ENCODE results near the gene TMEM184B. TPM values are rescaled to one million over a fixed set of nuclear protein-coding genes. Genes with fewer than 3 reads are reported as not detected.

TMEM184B gene
- total and polyA plus RNA-seq, 2 experiments from 2014 or later = 42.2 to 95.1 TPM

DNA sequence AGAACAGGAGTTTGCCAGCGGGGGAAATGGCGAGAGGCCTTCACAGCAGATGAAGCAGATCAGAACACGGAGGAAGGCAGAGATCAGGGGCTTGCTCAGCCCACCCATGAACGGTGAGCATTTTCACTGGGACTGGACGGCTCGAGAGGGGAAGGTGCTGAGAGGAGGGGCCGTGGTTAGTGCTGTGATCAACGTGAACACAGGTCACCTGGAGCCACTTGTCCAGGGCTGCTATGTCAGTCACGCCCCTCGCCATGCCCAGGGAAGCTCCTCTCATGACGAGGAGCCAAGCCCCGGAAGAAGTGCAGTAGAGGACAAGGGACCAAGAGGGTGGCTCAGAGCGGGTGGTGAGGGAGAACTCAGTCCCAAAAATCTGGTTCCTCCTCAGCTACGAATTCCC lies 98.2 kb downstream of the TMEM184B start:
- H3K27ac ChIP-seq (ENCODE audit: low read depth) = no peak overlapping the region
- no peaks in the 10 kb centered on the region for H3F3A ChIP-seq (replicated peaks; ENCODE audit: low read depth)
- H3K27ac Mint-ChIP-seq = no peak overlapping the region
- H3K36me3 Mint-ChIP-seq (ENCODE audit: low read depth) = peaks cover 5% of the 10 kb centered on the region; the same call in 1 of the 3 replicates
- no peak overlapping the region for H3K4me2 ChIP-seq
- H2AFZ ChIP-seq = no peak overlapping the region
- no peaks in the 10 kb centered on the region for H4K20me1 ChIP-seq (replicated peaks; ENCODE audit: insufficient read depth)
- H3K27me3 ChIP-seq (ENCODE audit: insufficient read depth) = no peaks in the 10 kb centered on the region
- no peaks in the 10 kb centered on the region for H3K4me1 ChIP-seq (ENCODE audit: insufficient read depth)
- TF ChIP-seq JUNB (IDR thresholded peaks at IDR 0.05; ENCODE audit: unreplicated experiment) (no peak), ZNF114 (CRISPR knock-in tag; IDR thresholded peaks at IDR 0.05) (no peak), NANOG (IDR thresholded peaks at IDR 0.05; ENCODE audit: borderline replicate concordance) (no peak), EZH2phosphoT487 (IDR thresholded peaks at IDR 0.05; ENCODE audit: unreplicated experiment) (no peak), STAT1 (IDR thresholded peaks at IDR 0.05; ENCODE audit: unreplicated experiment) (no peak), CREB1 (CRISPR knock-in tag; IDR thresholded peaks at IDR 0.05; ENCODE audit: low read depth) (no peak), POLR2AphosphoS5 (IDR thresholded peaks at IDR 0.05; ENCODE audit: low read depth) (no peak), EZH2 (IDR thresholded peaks at IDR 0.05; ENCODE audit: low read depth, unreplicated experiment) (no peak), ZNF331 (CRISPR knock-in tag; IDR thresholded peaks at IDR 0.05; ENCODE audit: low read depth) (no peak)
- TF ChIP-seq, protein P1, sequence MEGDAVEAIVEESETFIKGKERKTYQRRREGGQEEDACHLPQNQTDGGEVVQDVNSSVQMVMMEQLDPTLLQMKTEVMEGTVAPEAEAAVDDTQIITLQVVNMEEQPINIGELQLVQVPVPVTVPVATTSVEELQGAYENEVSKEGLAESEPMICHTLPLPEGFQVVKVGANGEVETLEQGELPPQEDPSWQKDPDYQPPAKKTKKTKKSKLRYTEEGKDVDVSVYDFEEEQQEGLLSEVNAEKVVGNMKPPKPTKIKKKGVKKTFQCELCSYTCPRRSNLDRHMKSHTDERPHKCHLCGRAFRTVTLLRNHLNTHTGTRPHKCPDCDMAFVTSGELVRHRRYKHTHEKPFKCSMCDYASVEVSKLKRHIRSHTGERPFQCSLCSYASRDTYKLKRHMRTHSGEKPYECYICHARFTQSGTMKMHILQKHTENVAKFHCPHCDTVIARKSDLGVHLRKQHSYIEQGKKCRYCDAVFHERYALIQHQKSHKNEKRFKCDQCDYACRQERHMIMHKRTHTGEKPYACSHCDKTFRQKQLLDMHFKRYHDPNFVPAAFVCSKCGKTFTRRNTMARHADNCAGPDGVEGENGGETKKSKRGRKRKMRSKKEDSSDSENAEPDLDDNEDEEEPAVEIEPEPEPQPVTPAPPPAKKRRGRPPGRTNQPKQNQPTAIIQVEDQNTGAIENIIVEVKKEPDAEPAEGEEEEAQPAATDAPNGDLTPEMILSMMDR (conservative IDR thresholded peaks at IDR 0.05; ENCODE audit: low read depth in 2 of 2) = no peak
- TF ChIP-seq, protein P2, sequence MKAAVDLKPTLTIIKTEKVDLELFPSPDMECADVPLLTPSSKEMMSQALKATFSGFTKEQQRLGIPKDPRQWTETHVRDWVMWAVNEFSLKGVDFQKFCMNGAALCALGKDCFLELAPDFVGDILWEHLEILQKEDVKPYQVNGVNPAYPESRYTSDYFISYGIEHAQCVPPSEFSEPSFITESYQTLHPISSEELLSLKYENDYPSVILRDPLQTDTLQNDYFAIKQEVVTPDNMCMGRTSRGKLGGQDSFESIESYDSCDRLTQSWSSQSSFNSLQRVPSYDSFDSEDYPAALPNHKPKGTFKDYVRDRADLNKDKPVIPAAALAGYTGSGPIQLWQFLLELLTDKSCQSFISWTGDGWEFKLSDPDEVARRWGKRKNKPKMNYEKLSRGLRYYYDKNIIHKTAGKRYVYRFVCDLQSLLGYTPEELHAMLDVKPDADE (IDR thresholded peaks at IDR 0.05) = no peak
- TF ChIP-seq, protein P3, sequence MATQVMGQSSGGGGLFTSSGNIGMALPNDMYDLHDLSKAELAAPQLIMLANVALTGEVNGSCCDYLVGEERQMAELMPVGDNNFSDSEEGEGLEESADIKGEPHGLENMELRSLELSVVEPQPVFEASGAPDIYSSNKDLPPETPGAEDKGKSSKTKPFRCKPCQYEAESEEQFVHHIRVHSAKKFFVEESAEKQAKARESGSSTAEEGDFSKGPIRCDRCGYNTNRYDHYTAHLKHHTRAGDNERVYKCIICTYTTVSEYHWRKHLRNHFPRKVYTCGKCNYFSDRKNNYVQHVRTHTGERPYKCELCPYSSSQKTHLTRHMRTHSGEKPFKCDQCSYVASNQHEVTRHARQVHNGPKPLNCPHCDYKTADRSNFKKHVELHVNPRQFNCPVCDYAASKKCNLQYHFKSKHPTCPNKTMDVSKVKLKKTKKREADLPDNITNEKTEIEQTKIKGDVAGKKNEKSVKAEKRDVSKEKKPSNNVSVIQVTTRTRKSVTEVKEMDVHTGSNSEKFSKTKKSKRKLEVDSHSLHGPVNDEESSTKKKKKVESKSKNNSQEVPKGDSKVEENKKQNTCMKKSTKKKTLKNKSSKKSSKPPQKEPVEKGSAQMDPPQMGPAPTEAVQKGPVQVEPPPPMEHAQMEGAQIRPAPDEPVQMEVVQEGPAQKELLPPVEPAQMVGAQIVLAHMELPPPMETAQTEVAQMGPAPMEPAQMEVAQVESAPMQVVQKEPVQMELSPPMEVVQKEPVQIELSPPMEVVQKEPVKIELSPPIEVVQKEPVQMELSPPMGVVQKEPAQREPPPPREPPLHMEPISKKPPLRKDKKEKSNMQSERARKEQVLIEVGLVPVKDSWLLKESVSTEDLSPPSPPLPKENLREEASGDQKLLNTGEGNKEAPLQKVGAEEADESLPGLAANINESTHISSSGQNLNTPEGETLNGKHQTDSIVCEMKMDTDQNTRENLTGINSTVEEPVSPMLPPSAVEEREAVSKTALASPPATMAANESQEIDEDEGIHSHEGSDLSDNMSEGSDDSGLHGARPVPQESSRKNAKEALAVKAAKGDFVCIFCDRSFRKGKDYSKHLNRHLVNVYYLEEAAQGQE (IDR thresholded peaks at IDR 0.05; ENCODE audit: unreplicated experiment) = no peak
- TF ChIP-seq, protein P4, sequence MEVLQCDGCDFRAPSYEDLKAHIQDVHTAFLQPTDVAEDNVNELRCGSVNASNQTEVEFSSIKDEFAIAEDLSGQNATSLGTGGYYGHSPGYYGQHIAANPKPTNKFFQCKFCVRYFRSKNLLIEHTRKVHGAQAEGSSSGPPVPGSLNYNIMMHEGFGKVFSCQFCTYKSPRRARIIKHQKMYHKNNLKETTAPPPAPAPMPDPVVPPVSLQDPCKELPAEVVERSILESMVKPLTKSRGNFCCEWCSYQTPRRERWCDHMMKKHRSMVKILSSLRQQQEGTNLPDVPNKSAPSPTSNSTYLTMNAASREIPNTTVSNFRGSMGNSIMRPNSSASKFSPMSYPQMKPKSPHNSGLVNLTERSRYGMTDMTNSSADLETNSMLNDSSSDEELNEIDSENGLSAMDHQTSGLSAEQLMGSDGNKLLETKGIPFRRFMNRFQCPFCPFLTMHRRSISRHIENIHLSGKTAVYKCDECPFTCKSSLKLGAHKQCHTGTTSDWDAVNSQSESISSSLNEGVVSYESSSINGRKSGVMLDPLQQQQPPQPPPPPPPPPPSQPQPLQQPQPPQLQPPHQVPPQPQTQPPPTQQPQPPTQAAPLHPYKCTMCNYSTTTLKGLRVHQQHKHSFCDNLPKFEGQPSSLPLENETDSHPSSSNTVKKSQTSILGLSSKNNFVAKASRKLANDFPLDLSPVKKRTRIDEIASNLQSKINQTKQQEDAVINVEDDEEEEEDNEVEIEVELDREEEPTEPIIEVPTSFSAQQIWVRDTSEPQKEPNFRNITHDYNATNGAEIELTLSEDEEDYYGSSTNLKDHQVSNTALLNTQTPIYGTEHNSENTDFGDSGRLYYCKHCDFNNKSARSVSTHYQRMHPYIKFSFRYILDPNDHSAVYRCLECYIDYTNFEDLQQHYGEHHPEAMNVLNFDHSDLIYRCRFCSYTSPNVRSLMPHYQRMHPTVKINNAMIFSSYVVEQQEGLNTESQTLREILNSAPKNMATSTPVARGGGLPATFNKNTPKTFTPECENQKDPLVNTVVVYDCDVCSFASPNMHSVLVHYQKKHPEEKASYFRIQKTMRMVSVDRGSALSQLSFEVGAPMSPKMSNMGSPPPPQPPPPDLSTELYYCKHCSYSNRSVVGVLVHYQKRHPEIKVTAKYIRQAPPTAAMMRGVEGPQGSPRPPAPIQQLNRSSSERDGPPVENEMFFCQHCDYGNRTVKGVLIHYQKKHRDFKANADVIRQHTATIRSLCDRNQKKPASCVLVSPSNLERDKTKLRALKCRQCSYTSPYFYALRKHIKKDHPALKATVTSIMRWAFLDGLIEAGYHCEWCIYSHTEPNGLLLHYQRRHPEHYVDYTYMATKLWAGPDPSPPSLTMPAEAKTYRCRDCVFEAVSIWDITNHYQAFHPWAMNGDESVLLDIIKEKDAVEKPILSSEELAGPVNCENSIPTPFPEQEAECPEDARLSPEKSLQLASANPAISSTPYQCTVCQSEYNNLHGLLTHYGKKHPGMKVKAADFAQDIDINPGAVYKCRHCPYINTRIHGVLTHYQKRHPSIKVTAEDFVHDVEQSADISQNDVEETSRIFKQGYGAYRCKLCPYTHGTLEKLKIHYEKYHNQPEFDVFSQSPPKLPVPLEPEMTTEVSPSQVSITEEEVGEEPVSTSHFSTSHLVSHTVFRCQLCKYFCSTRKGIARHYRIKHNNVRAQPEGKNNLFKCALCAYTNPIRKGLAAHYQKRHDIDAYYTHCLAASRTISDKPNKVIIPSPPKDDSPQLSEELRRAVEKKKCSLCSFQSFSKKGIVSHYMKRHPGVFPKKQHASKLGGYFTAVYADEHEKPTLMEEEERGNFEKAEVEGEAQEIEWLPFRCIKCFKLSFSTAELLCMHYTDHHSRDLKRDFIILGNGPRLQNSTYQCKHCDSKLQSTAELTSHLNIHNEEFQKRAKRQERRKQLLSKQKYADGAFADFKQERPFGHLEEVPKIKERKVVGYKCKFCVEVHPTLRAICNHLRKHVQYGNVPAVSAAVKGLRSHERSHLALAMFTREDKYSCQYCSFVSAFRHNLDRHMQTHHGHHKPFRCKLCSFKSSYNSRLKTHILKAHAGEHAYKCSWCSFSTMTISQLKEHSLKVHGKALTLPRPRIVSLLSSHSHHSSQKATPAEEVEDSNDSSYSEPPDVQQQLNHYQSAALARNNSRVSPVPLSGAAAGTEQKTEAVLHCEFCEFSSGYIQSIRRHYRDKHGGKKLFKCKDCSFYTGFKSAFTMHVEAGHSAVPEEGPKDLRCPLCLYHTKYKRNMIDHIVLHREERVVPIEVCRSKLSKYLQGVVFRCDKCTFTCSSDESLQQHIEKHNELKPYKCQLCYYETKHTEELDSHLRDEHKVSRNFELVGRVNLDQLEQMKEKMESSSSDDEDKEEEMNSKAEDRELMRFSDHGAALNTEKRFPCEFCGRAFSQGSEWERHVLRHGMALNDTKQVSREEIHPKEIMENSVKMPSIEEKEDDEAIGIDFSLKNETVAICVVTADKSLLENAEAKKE (CRISPR knock-in tag; IDR thresholded peaks at IDR 0.05) = no peak
- H3K9me2 ChIP-seq (ENCODE audit: insufficient read depth) = no peaks in the 10 kb centered on the region
- H3K27me3 Mint-ChIP-seq (ENCODE audit: insufficient read depth, low read depth, poor library complexity) = peaks cover 16% of the 10 kb centered on the region
- H3K4me3 ChIP-seq = no peak overlapping the region
- peaks cover 18% of the 10 kb centered on the region for H3K4me1 Mint-ChIP-seq
- H3K9me3 Mint-ChIP-seq = no peaks in the 10 kb centered on the region
- H3K79me2 ChIP-seq (replicated peaks; ENCODE audit: insufficient read depth) = no peaks in the 10 kb centered on the region
- ATAC-seq (no peak), DNase-seq (ENCODE audit: low spot score) (no peak)
- H3K36me3 ChIP-seq (ENCODE audit: insufficient read depth) = no peaks in the 10 kb centered on the region
- no peak overlapping the region for H3K4me3 Mint-ChIP-seq

Measured in GM23338 (cell line).